Glutamatergic neuron (in vitro differentiated cells): ENCODE data around the gene ZFHX3. TPM values are rescaled to one million over a fixed set of nuclear protein-coding genes. Genes with fewer than 3 reads are reported as not detected.

Source experiments
- DNase-seq: peaks from one replicate; pipeline ENCODE4 v3.0.0; 2022
- H3K27ac Mint-ChIP-seq: one replicate; pipeline ENCODE4 v1.8.0; 2020; ENCODE audit warnings: mild to moderate bottlenecking, mixed read lengths, inconsistent platforms; ENCODE audit not compliant: unreplicated experiment
- H3K27me3 Mint-ChIP-seq: one replicate; pipeline ENCODE4 v1.8.0; 2020; ENCODE audit warnings: mild to moderate bottlenecking, moderate library complexity, mixed read lengths, inconsistent platforms; ENCODE audit not compliant: unreplicated experiment
- H3K36me3 Mint-ChIP-seq: one replicate; pipeline ENCODE4 v1.8.0; 2020; ENCODE audit warnings: mild to moderate bottlenecking, mixed read lengths, inconsistent platforms; ENCODE audit not compliant: unreplicated experiment
- H3K4me1 Mint-ChIP-seq: one replicate; pipeline ENCODE4 v1.8.0; 2020; ENCODE audit warnings: mild to moderate bottlenecking, low read depth, mixed read lengths, inconsistent platforms; ENCODE audit not compliant: unreplicated experiment
- H3K4me3 Mint-ChIP-seq: one replicate; pipeline ENCODE4 v1.8.0; 2020; ENCODE audit warnings: mild to moderate bottlenecking, mixed read lengths, inconsistent platforms; ENCODE audit not compliant: unreplicated experiment
- H3K9me3 Mint-ChIP-seq: one replicate; pipeline ENCODE4 v1.8.0; 2020; ENCODE audit warnings: mild to moderate bottlenecking, moderate library complexity, mixed read lengths, inconsistent platforms; ENCODE audit not compliant: unreplicated experiment
- total RNA-seq: library from RNA; stranded (reverse); fragmentation: NEBNext Ultra II Directional; extraction: Animal tissue kit (Norgen Biotek cat#: 25700); gene quantifications from one replicate; pipeline ENCODE4 v1.2.1, GENCODE V29; 2021; ENCODE audit not compliant: unreplicated experiment
- TF ChIP-seq, protein P1 (sequence below): fragments of 200-600 bp; sonication (generic); IDR thresholded peaks from one replicate; pipeline ENCODE4 v1.5.0; 2021; ENCODE audit not compliant: partially characterized antibody, unreplicated experiment

ZFHX3 gene
- total RNA-seq, 1 donor from 2014 or later = 6.8 TPM

- Mint-ChIP-seq H3K36me3 (no peaks in the 10 kb centered on the region), H3K27ac (no peak overlapping the region), H3K27me3 (peaks cover 2% of the 10 kb centered on the region), H3K4me1 (no peaks in the 10 kb centered on the region), H3K9me3 (peaks cover 2% of the 10 kb centered on the region), H3K4me3 (no peak overlapping the region)
- DNase-seq = no peak
- TF ChIP-seq, protein P1, sequence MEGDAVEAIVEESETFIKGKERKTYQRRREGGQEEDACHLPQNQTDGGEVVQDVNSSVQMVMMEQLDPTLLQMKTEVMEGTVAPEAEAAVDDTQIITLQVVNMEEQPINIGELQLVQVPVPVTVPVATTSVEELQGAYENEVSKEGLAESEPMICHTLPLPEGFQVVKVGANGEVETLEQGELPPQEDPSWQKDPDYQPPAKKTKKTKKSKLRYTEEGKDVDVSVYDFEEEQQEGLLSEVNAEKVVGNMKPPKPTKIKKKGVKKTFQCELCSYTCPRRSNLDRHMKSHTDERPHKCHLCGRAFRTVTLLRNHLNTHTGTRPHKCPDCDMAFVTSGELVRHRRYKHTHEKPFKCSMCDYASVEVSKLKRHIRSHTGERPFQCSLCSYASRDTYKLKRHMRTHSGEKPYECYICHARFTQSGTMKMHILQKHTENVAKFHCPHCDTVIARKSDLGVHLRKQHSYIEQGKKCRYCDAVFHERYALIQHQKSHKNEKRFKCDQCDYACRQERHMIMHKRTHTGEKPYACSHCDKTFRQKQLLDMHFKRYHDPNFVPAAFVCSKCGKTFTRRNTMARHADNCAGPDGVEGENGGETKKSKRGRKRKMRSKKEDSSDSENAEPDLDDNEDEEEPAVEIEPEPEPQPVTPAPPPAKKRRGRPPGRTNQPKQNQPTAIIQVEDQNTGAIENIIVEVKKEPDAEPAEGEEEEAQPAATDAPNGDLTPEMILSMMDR = no peak
Observed at GRCh38 chr16:72865258-72865657, 182.7 kb downstream of the ZFHX3 start.

DNA sequence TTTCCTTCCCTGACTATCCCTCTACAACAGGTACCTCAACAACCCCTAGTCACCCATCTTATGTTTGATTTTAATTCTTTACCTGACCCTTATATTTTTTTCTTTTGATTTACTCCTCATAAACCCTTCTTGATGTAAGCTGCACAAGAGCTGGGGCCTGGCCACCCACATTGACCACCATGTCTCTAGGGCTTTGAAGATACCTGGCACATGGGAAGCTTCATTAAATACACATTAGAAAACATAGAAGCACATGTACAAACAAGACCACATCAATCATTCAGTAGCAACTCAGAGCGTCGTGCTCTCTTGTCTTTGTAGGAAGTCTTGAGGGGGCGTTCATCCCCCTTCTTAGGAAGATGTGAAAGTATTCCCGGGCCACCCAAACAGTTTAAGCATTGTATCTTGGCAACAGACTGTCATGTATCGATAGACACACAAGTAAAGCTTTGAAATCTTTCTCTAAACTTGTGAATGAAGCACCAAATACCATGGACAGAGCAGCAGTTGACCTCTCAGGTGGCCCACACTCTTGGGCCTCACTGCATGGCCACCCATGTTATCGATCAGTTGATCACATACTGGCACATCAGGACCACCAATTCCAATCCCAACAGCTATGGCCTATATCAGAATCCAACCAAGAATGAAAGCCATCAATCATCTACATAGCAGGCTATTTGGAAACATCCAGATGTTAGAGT, 183.6 kb downstream of the ZFHX3 start:
- Mint-ChIP-seq H3K27ac (no peak overlapping the region), H3K27me3 (peaks cover 2% of the 10 kb centered on the region), H3K4me3 (no peak overlapping the region), H3K4me1 (peaks cover under 1% of the 10 kb centered on the region), H3K36me3 (no peaks in the 10 kb centered on the region), H3K9me3 (peaks cover 2% of the 10 kb centered on the region)
- no peak for DNase-seq
- TF ChIP-seq, protein P1 = no peak

DNA sequence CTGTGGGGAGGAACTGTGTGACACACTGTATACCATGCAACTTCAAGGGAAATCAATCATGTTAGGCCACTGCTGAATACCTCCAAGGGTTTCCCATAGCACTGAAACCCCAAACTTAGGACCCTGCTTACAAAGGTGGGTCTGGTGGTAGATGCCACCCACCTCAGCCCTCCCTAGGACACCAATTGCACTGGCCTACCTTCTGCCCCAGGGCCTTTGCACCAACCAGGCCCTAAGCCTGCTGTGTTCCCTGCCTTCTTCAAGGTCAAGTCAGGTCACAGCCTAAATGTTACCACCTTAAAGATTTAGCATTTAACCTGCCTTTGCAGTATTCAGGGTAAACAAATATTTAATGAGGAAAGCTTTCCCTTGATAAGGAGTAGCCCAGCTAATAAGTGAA, 185.8 kb downstream of the ZFHX3 start:
- no peaks in the 10 kb centered on the region for H3K36me3 Mint-ChIP-seq
- no peak overlapping the region for H3K27ac Mint-ChIP-seq
- TF ChIP-seq, protein P1 = no peak
- H3K4me1 Mint-ChIP-seq = peaks cover 3% of the 10 kb centered on the region
- no peak for DNase-seq
- H3K27me3 Mint-ChIP-seq = peaks cover 2% of the 10 kb centered on the region
- no peak overlapping the region for H3K4me3 Mint-ChIP-seq
- peaks cover 2% of the 10 kb centered on the region for H3K9me3 Mint-ChIP-seq

- H3K4me3 Mint-ChIP-seq = no peak overlapping the region
- DNase-seq = no peak
- TF ChIP-seq, protein P1 = no peak
- no peak overlapping the region for H3K27ac Mint-ChIP-seq
- H3K36me3 Mint-ChIP-seq = no peaks in the 10 kb centered on the region
- peaks cover 2% of the 10 kb centered on the region for H3K9me3 Mint-ChIP-seq
- H3K4me1 Mint-ChIP-seq = peaks cover 3% of the 10 kb centered on the region
- H3K27me3 Mint-ChIP-seq = peaks cover 2% of the 10 kb centered on the region
Observed at GRCh38 chr16:72860726-72861562, 187.0 kb downstream of the ZFHX3 start.

DNA sequence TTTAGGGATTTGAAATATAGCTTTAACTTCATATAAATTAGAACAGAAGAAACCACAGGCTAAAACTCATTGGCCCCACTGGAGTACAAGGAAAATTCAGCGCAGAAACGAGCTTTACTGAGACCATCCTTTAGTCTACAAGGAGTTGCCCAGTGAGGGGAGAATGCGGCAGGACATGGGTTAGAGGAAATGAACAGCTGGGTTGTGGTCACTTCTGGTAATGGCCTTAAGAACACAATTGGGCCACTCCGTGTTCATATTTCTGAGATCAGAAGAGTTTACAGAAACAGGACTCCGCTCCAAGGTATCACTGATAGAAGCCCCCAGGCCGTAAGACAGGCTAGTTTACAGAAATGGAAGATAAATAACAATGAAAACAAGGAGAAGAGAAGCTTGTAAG, 188.3 kb downstream of the ZFHX3 start:
- DNase-seq = no peak
- H3K9me3 Mint-ChIP-seq = peaks cover 2% of the 10 kb centered on the region
- H3K27me3 Mint-ChIP-seq = peaks cover 2% of the 10 kb centered on the region
- H3K4me1 Mint-ChIP-seq = peaks cover 3% of the 10 kb centered on the region
- H3K36me3 Mint-ChIP-seq = no peaks in the 10 kb centered on the region
- TF ChIP-seq, protein P1 = no peak
- H3K27ac Mint-ChIP-seq = no peak overlapping the region
- no peak overlapping the region for H3K4me3 Mint-ChIP-seq
